Chondrocyte (in vitro differentiated cells): Measurements from ENCODE around the gene CLDN22. TPM values are rescaled to one million over a fixed set of nuclear protein-coding genes. Genes with fewer than 3 reads are reported as not detected.
A peak's percentile ranks its signal among the peaks of the same experiment; 100 is the strongest.

Experiments used
- DNase-seq: peaks from one replicate; pipeline ENCODE4 v3.0.0; 2021; ENCODE audit warnings: mixed read lengths, low spot score
- H3K27ac Mint-ChIP-seq: one replicate; pipeline ENCODE4 v1.8.0; 2021; ENCODE audit warnings: mild to moderate bottlenecking, moderate library complexity, mixed read lengths; ENCODE audit not compliant: unreplicated experiment
- H3K27me3 Mint-ChIP-seq: 2 replicates; pipeline ENCODE4 v1.8.0; 2021; ENCODE audit warnings: low read depth, mixed read lengths
- H3K36me3 Mint-ChIP-seq: 2 replicates; pipeline ENCODE4 v1.8.0; 2021; ENCODE audit warnings: low read depth, mixed read lengths
- H3K4me1 Mint-ChIP-seq: 2 replicates; pipeline ENCODE4 v1.8.0; 2021; ENCODE audit warnings: low read depth, mild to moderate bottlenecking, mixed read lengths
- H3K4me3 Mint-ChIP-seq: one replicate; pipeline ENCODE4 v1.8.0; 2021; ENCODE audit warnings: mild to moderate bottlenecking, moderate library complexity, mixed read lengths; ENCODE audit not compliant: unreplicated experiment
- H3K9me3 Mint-ChIP-seq: 2 replicates; pipeline ENCODE4 v1.8.0; 2021; ENCODE audit warnings: low read depth, mixed read lengths
- CTCF ChIP-seq: fragments of 200-600 bp; sonication (generic); IDR thresholded peaks from 2 replicates; pipeline ENCODE4 v1.5.0; 2021; ENCODE audit warnings: antibody characterized with exemption, mild to moderate bottlenecking, moderate library complexity
- total RNA-seq: library from RNA; stranded (reverse); gene quantifications from 3 replicates; pipeline ENCODE4 v1.2.1, GENCODE V29; 2021

CLDN22 gene
- total RNA-seq, 1 donor from 2014 or later, result not detected

DNA sequence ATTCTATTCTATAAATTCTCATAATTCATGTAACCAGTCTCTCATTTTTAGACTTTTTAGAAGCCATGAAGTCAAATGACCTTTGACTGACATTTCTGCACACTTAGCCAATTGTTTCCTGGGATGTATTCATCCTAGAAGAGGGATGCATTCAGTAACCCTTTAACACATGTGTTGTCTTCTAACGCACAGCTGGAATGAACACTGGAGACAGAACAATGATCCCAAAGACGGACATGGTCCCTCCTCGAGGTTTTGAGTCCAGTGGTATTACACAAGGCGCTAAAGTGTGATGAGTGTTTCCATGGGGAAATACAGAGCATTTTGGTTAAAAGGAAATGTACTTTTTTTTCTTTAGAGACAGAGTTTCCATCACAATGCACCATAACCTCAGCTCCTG, 42.0 kb upstream of the CLDN22 start:
- H3K27ac Mint-ChIP-seq, result no peak overlapping the region
- TF ChIP-seq CTCF, result no peak
- peaks cover 15% of the 10 kb centered on the region for H3K4me1 Mint-ChIP-seq
- H3K36me3 Mint-ChIP-seq, result peaks cover 1% of the 10 kb centered on the region
- no peak overlapping the region for H3K4me3 Mint-ChIP-seq
- no peak for DNase-seq
- H3K27me3 Mint-ChIP-seq, result no peaks in the 10 kb centered on the region
- no peaks in the 10 kb centered on the region for H3K9me3 Mint-ChIP-seq

DNA sequence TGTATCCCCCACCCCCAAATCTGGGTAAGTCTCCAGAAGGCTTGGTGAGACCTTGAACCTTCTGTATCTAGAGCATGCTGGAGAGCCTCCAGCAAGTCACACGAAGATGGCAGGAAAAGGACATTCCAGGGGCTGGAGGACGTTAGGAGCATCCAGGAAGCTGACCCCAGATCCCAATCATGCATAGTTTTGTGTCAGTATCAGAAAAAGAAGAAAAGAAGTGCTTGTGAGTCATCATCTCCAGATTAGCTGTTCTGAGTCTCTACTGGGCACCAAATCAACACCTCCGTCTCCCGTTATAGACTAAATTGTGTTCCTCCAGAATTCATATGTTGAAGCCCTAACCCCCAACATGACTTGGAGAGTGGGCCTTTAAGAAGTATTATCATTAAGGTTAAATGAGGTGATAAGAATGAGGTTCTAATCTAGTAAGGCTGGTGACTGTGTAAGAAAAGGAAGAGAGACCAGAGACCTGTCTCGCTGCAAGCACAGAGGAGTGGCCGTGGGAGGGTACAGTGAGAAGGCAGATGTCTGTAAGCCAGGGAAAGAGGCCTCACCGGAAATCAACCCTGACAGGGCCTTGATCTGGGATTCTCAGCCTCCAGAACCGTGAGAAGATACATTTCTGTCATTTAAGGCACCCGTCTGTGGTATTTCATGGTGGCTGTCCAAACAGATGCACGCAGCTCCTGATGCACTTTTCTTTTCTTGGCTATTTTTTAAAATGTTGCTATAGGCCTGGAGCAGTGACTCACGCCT, 40.3 kb upstream of the CLDN22 start:
- H3K27ac Mint-ChIP-seq, result peak overlapping the region; percentile 54
- no peak for TF ChIP-seq CTCF
- H3K4me1 Mint-ChIP-seq, result peaks cover 19% of the 10 kb centered on the region
- H3K9me3 Mint-ChIP-seq, result no peaks in the 10 kb centered on the region
- no peaks in the 10 kb centered on the region for H3K27me3 Mint-ChIP-seq
- DNase-seq, result no peak
- no peak overlapping the region for H3K4me3 Mint-ChIP-seq
- H3K36me3 Mint-ChIP-seq, result peaks cover 1% of the 10 kb centered on the region

GRCh38 chr4:183358215-183358755, 38.2 kb upstream of the CLDN22 start:
- no peaks in the 10 kb centered on the region for H3K9me3 Mint-ChIP-seq
- H3K27me3 Mint-ChIP-seq, result no peaks in the 10 kb centered on the region
- no peak for TF ChIP-seq CTCF
- H3K4me3 Mint-ChIP-seq, result no peak overlapping the region
- H3K36me3 Mint-ChIP-seq, result peaks cover 1% of the 10 kb centered on the region
- H3K4me1 Mint-ChIP-seq, result peaks cover 16% of the 10 kb centered on the region
- DNase-seq, result no peak
- H3K27ac Mint-ChIP-seq, result no peak overlapping the region

DNA sequence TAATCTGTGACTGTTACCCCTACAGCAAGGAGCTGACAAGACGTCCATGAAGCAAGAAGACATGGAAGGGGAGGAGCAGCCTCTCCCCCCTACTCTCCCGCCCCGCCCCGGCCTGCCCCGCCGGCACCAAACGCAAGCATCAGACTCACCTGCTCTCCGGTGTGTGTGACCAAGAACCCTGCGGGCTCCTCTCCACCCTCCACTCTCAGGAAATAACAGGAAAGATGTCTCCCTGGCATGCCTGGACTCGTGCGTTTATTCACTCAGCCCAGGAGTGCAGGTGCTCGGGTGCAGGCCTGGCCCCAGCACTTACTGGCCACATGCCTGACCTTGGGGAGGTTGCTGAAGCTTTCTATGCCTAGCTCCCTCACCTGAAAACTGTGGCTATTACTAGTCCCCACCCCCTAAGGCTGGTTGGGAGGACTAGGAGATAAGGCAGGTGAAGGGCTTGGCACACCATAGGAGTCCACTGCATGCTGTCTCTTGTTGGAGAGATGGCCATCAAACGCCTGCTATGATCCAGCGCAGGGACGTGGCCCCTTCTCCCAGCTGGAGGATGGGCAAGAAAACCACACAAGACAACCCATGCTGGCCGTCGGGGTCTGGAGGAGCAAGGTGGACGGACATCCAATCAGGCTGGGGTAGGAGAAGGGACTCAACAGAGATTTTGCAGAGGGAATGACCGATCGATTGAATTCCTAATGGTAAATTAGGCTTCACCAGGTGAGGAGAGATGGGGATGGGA, 37.0 kb upstream of the CLDN22 start:
- Mint-ChIP-seq H3K4me3 (no peak overlapping the region), H3K27ac (no peak overlapping the region), H3K36me3 (peaks cover 1% of the 10 kb centered on the region), H3K4me1 (peaks cover 21% of the 10 kb centered on the region), H3K9me3 (no peaks in the 10 kb centered on the region), H3K27me3 (no peaks in the 10 kb centered on the region)
- no peak for TF ChIP-seq CTCF
- no peak for DNase-seq

DNA sequence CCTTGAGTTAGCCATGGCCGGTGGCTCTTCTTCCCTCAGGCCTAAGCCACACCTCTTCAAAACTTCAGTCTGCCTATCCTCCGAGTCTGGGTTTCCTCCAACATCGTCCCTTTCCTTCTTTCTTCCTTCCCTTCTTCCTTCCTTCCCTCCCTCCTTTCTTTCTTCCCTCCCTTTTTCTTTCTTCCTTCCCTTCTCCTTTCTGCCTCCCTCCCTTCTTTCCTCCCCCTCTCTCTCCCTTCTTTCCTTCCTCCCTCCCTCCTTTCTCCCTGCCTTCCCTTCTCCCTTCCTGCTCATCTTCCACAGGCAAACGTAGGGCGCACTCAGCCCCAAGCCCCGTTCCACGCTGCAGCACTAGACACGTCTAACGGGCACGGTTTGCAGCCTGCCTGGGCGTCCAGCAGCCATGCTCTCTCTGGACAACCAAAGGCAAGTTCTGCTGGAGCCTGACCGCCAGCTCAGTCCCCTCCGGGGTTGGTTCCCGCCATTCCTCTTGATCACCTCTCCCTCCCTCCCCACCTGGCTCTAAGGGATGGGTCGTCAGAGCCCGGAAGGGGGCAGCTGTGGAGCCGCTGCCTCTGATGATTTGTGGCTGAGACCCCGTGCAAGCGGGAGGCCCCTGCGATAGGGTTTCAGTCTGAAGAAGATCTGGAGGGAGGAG, 36.2 kb upstream of the CLDN22 start:
- no peak for TF ChIP-seq CTCF
- Mint-ChIP-seq H3K9me3 (no peaks in the 10 kb centered on the region), H3K4me1 (peaks cover 21% of the 10 kb centered on the region), H3K36me3 (peaks cover 1% of the 10 kb centered on the region), H3K27ac (no peak overlapping the region), H3K27me3 (no peaks in the 10 kb centered on the region), H3K4me3 (no peak overlapping the region)
- DNase-seq, result no peak
